Breast epithelium (tissue), 3 donors: ENCODE data around the gene SLC38A9.

Source experiments
- POLR2A ChIP-seq: fragments of 450-650 bp; IDR thresholded peaks from one replicate; pipeline ENCODE4 v1.6.1; 2016; ENCODE audit warnings: antibody characterized with exemption, mild to moderate bottlenecking, moderate library complexity
- TF ChIP-seq, protein P1 (sequence below), 3 donors: fragments of 450-650 bp; IDR thresholded peaks; one replicate each; pipeline ENCODE4 v1.5.1; 2016 to 2017; ENCODE audit warnings: antibody characterized with exemption in 3 of 3, mild to moderate bottlenecking in 3 of 3, moderate library complexity in 3 of 3

DNA sequence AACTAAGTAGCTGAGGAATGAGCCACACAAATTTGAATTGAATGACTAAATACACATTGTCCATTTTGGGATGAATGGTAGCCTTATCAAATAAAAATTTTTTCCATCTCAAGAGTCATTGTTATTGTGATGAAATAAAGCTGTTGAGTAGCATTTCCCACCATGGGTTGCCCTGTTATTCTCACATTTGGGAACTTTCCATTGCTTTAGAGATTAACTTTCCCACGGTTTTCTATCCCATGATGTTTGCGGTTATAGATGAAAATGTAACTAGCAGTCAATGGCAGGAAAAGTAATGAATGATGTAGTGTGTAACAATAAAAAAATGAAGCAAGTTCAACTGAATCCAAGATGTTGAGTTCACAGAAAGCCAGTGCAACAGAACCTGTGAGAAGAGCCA, 117.5 kb downstream of the SLC38A9 start:
- TF ChIP-seq, protein P1, sequence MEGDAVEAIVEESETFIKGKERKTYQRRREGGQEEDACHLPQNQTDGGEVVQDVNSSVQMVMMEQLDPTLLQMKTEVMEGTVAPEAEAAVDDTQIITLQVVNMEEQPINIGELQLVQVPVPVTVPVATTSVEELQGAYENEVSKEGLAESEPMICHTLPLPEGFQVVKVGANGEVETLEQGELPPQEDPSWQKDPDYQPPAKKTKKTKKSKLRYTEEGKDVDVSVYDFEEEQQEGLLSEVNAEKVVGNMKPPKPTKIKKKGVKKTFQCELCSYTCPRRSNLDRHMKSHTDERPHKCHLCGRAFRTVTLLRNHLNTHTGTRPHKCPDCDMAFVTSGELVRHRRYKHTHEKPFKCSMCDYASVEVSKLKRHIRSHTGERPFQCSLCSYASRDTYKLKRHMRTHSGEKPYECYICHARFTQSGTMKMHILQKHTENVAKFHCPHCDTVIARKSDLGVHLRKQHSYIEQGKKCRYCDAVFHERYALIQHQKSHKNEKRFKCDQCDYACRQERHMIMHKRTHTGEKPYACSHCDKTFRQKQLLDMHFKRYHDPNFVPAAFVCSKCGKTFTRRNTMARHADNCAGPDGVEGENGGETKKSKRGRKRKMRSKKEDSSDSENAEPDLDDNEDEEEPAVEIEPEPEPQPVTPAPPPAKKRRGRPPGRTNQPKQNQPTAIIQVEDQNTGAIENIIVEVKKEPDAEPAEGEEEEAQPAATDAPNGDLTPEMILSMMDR (IDR thresholded peaks at IDR 0.05), result no peak
- TF ChIP-seq POLR2A, result no peak
